WTC11 (cell line): Measurements from ENCODE around the gene NCS1. TPM values are rescaled to one million over a fixed set of nuclear protein-coding genes. Genes with fewer than 3 reads are reported as not detected.
A peak's percentile ranks its signal among the peaks of the same experiment; 100 is the strongest.

Source experiments
- ATAC-seq: fragments of 200-7000 bp; cut with Tn5 transposase; 2 replicates; pipeline ENCODE4 v1.10.0; 2021; ENCODE audit warnings: mild to moderate bottlenecking, moderate library complexity
- CTCF ChIA-PET: fragments of 300-600 bp; sonication (Branson Sonifier 250); formaldehyde crosslinking; loops from one replicate; lab custom pipeline; 2021; ENCODE audit warnings: antibody characterized with exemption; lab: Charles Lee
- POLR2A ChIA-PET: fragments of 350-600 bp; sonication (Branson Sonifier 250); formaldehyde crosslinking; loops from one replicate; lab custom pipeline; 2021; ENCODE audit warnings: antibody characterized with exemption; lab: Charles Lee
- DNase-seq: peaks from one replicate; pipeline ENCODE4 v3.0.0; 2021; ENCODE audit warnings: low spot score
- H3K27ac Mint-ChIP-seq: 2 replicates; pipeline ENCODE4 v1.8.0; 2021; ENCODE audit warnings: mixed read lengths
- H3K27me3 Mint-ChIP-seq: 2 replicates; pipeline ENCODE4 v1.8.0; 2021; ENCODE audit warnings: low read depth, mild to moderate bottlenecking, moderate library complexity, mixed read lengths
- H3K36me3 Mint-ChIP-seq: 2 replicates; pipeline ENCODE4 v1.8.0; 2021; ENCODE audit warnings: mixed read lengths
- H3K4me1 Mint-ChIP-seq: 2 replicates; pipeline ENCODE4 v1.8.0; 2022; ENCODE audit warnings: mixed read lengths
- H3K4me3 Mint-ChIP-seq: 2 replicates; pipeline ENCODE4 v1.8.0; 2021; ENCODE audit warnings: mild to moderate bottlenecking, moderate library complexity, mixed read lengths
- H3K9me3 Mint-ChIP-seq: 2 replicates; pipeline ENCODE4 v1.8.0; 2021; ENCODE audit warnings: mixed read lengths
- CREB1 ChIP-seq: sonication (generic); formaldehyde crosslinking; IDR thresholded peaks from 2 replicates; pipeline ENCODE4 v1.8.0; 2023; ENCODE audit warnings: mild to moderate bottlenecking, missing genetic modification reagents
- FOXP1 ChIP-seq: sonication (generic); formaldehyde crosslinking; IDR thresholded peaks from 2 replicates; pipeline ENCODE4 v1.8.0; 2022; ENCODE audit warnings: missing genetic modification reagents, mild to moderate bottlenecking, moderate library complexity, borderline replicate concordance
- JUN ChIP-seq: sonication (generic); formaldehyde crosslinking; IDR thresholded peaks from 2 replicates; pipeline ENCODE4 v1.8.0; 2023; ENCODE audit warnings: mild to moderate bottlenecking, missing genetic modification reagents
- NFATC4 ChIP-seq: fragments of 250-450 bp; sonication (Bioruptor Pico); IDR thresholded peaks from 2 replicates; pipeline ENCODE4 v1.9.0; 2021; ENCODE audit warnings: mild to moderate bottlenecking
- NR3C1 ChIP-seq: sonication (generic); formaldehyde crosslinking; conservative IDR thresholded peaks from 2 replicates; pipeline ENCODE4 v1.8.1; 2023; ENCODE audit warnings: low read depth, mild to moderate bottlenecking, missing genetic modification reagents
- PRRX2 ChIP-seq: fragments of 250-450 bp; sonication (Bioruptor Pico); IDR thresholded peaks from 2 replicates; pipeline ENCODE4 v1.8.0; 2021; ENCODE audit warnings: mild to moderate bottlenecking
- SMAD3 ChIP-seq: sonication (generic); formaldehyde crosslinking; IDR thresholded peaks from 2 replicates; pipeline ENCODE4 v1.8.0; 2022; ENCODE audit warnings: missing genetic modification reagents, mild to moderate bottlenecking, borderline replicate concordance
- total RNA-seq: library from RNA; stranded (reverse); gene quantifications from 3 replicates; pipeline ENCODE4 v1.2.3, GENCODE V29; 2021
- TF ChIP-seq, protein P1 (sequence below): sonication (generic); formaldehyde crosslinking; IDR thresholded peaks from 2 replicates; pipeline ENCODE4 v1.8.0; 2023; ENCODE audit warnings: missing genetic modification reagents, mild to moderate bottlenecking, borderline replicate concordance
- TF ChIP-seq, protein P2 (sequence below): sonication (generic); formaldehyde crosslinking; IDR thresholded peaks from 2 replicates; pipeline ENCODE4 v1.8.0; 2022; ENCODE audit warnings: mild to moderate bottlenecking, missing genetic modification reagents
- TF ChIP-seq, protein P3 (sequence below): sonication (generic); formaldehyde crosslinking; IDR thresholded peaks from 2 replicates; pipeline ENCODE4 v1.8.0; 2023; ENCODE audit warnings: missing genetic modification reagents
- TF ChIP-seq, protein P4 (sequence below): sonication (generic); formaldehyde crosslinking; conservative IDR thresholded peaks from 2 replicates; pipeline ENCODE4 v1.8.1; 2023; ENCODE audit warnings: mild to moderate bottlenecking, low read depth, missing genetic modification reagents, moderate library complexity
- TF ChIP-seq, protein P5 (sequence below): sonication (generic); formaldehyde crosslinking; IDR thresholded peaks from 2 replicates; pipeline ENCODE4 v1.8.1; 2022; ENCODE audit warnings: low read depth, missing genetic modification reagents, borderline replicate concordance

NCS1 gene
- total RNA-seq, 1 experiment from 2014 or later: 32.4 TPM

DNA sequence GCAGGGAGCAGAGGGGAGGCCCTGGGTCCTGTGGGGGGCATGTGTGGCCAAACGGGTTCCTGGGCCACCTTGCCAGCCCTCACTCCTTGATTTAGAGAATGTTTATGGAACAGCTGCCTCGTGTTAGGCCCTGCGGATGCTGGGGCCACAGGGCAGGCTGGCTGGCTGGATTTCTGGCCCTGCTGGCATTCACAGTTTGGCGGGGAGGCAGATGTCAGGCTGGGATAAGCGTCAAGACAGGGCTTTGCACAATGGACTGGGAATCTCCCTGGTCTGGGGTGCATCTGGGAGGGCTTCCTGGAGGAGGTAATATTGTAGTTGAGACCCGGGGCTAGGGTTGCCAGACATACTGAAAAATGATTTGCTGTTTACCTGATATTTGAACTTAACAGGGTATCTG, 13.8 kb downstream of the NCS1 start (continued):
- TF ChIP-seq, protein P1, sequence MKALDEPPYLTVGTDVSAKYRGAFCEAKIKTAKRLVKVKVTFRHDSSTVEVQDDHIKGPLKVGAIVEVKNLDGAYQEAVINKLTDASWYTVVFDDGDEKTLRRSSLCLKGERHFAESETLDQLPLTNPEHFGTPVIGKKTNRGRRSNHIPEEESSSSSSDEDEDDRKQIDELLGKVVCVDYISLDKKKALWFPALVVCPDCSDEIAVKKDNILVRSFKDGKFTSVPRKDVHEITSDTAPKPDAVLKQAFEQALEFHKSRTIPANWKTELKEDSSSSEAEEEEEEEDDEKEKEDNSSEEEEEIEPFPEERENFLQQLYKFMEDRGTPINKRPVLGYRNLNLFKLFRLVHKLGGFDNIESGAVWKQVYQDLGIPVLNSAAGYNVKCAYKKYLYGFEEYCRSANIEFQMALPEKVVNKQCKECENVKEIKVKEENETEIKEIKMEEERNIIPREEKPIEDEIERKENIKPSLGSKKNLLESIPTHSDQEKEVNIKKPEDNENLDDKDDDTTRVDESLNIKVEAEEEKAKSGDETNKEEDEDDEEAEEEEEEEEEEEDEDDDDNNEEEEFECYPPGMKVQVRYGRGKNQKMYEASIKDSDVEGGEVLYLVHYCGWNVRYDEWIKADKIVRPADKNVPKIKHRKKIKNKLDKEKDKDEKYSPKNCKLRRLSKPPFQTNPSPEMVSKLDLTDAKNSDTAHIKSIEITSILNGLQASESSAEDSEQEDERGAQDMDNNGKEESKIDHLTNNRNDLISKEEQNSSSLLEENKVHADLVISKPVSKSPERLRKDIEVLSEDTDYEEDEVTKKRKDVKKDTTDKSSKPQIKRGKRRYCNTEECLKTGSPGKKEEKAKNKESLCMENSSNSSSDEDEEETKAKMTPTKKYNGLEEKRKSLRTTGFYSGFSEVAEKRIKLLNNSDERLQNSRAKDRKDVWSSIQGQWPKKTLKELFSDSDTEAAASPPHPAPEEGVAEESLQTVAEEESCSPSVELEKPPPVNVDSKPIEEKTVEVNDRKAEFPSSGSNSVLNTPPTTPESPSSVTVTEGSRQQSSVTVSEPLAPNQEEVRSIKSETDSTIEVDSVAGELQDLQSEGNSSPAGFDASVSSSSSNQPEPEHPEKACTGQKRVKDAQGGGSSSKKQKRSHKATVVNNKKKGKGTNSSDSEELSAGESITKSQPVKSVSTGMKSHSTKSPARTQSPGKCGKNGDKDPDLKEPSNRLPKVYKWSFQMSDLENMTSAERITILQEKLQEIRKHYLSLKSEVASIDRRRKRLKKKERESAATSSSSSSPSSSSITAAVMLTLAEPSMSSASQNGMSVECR (CRISPR knock-in tag): no peak
- TF ChIP-seq CREB1 (CRISPR knock-in tag) (no peak), PRRX2 (CRISPR knock-in tag) (no peak), SMAD3 (CRISPR knock-in tag) (no peak), NFATC4 (CRISPR knock-in tag) (no peak)
- TF ChIP-seq, protein P2, sequence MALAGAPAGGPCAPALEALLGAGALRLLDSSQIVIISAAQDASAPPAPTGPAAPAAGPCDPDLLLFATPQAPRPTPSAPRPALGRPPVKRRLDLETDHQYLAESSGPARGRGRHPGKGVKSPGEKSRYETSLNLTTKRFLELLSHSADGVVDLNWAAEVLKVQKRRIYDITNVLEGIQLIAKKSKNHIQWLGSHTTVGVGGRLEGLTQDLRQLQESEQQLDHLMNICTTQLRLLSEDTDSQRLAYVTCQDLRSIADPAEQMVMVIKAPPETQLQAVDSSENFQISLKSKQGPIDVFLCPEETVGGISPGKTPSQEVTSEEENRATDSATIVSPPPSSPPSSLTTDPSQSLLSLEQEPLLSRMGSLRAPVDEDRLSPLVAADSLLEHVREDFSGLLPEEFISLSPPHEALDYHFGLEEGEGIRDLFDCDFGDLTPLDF (CRISPR knock-in tag): no peak
- TF ChIP-seq, all 79 proteins: peak for 0

DNA sequence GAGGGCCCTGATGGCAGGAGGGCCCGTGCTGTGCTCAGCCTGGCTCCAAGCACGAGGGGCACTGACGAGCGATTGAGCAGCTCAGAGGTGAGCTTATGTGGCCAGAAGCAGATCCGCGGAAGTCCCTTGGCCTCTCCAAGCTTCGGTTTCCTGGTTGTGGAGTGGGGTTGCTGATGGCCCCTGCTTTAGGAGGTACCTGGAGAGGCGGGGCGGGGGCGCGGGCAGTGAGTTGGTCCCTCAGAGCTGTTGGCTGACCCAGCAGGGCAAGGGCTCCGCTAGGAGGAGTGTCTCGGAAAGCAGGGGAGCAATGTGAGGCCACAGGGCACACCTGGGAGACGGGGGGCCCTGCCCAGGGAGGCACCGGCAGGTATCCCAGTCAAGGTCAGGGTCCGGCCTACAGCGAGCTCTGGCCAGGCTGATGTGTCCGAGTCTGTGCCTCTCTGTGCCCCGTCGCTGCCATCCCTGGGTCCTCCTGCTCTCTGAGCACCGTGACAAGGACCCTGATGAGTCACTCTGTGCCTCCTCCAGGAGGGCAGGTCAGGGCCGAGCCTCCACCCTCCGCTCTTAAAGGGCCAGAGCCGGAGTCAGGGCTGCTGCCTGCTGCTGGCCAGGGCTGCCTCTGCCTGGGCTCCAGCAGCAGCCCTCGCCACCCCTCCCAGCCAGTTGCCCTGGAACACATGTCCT, 14.8 kb downstream of the NCS1 start:
- Mint-ChIP-seq H3K4me1 (peaks cover 31% of the 10 kb centered on the region), H3K27ac (peak overlapping the region; percentile 52), H3K36me3 (no peaks in the 10 kb centered on the region), H3K4me3 (0 out of 2 replicates have a peak overlapping the region, but pooled peaks have one; percentile 8), H3K9me3 (no peaks in the 10 kb centered on the region), H3K27me3 (no peaks in the 10 kb centered on the region)
- ChIA-PET CTCF (interaction anchor here (0.7 to 3.2 kb wide), 7 partner anchors 14 to 130 kb away, joined by 3 to 17 read pairs (median 4); no protein-coding TSS in a partner anchor), POLR2A (interaction anchor here (0.5 kb wide), 1 partner anchor 74 kb away, joined by 3 read pairs; no protein-coding TSS in a partner anchor)
- ATAC-seq (peak; percentile 85), DNase-seq (peak; percentile 65)
- TF ChIP-seq FOXP1: 0 out of 2 replicates have a peak, but pooled peaks have one; percentile 32
- no peak for TF ChIP-seq JUN
- no peak for TF ChIP-seq NR3C1 (CRISPR knock-in tag)
- TF ChIP-seq, protein P3, sequence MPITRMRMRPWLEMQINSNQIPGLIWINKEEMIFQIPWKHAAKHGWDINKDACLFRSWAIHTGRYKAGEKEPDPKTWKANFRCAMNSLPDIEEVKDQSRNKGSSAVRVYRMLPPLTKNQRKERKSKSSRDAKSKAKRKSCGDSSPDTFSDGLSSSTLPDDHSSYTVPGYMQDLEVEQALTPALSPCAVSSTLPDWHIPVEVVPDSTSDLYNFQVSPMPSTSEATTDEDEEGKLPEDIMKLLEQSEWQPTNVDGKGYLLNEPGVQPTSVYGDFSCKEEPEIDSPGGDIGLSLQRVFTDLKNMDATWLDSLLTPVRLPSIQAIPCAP (CRISPR knock-in tag): no peak
- TF ChIP-seq, protein P4, sequence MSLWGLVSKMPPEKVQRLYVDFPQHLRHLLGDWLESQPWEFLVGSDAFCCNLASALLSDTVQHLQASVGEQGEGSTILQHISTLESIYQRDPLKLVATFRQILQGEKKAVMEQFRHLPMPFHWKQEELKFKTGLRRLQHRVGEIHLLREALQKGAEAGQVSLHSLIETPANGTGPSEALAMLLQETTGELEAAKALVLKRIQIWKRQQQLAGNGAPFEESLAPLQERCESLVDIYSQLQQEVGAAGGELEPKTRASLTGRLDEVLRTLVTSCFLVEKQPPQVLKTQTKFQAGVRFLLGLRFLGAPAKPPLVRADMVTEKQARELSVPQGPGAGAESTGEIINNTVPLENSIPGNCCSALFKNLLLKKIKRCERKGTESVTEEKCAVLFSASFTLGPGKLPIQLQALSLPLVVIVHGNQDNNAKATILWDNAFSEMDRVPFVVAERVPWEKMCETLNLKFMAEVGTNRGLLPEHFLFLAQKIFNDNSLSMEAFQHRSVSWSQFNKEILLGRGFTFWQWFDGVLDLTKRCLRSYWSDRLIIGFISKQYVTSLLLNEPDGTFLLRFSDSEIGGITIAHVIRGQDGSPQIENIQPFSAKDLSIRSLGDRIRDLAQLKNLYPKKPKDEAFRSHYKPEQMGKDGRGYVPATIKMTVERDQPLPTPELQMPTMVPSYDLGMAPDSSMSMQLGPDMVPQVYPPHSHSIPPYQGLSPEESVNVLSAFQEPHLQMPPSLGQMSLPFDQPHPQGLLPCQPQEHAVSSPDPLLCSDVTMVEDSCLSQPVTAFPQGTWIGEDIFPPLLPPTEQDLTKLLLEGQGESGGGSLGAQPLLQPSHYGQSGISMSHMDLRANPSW: no peak
- TF ChIP-seq, protein P5, sequence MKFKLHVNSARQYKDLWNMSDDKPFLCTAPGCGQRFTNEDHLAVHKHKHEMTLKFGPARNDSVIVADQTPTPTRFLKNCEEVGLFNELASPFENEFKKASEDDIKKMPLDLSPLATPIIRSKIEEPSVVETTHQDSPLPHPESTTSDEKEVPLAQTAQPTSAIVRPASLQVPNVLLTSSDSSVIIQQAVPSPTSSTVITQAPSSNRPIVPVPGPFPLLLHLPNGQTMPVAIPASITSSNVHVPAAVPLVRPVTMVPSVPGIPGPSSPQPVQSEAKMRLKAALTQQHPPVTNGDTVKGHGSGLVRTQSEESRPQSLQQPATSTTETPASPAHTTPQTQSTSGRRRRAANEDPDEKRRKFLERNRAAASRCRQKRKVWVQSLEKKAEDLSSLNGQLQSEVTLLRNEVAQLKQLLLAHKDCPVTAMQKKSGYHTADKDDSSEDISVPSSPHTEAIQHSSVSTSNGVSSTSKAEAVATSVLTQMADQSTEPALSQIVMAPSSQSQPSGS (CRISPR knock-in tag): no peak
